Type B pancreatic cell (in vitro differentiated cells): ENCODE results near the gene MORN1. TPM values are rescaled to one million over a fixed set of nuclear protein-coding genes. Genes with fewer than 3 reads are reported as not detected.
A peak's percentile ranks its signal among the peaks of the same experiment; 100 is the strongest.
"Not testable (repeated sequence)": the region's sequence is repeated elsewhere in the genome, so short reads cannot be mapped to it uniquely, and the experiment has no call there.

ENCODE experiments used
- DNase-seq: peaks from one replicate; pipeline ENCODE4 v3.0.0; 2021; ENCODE audit warnings: mixed read lengths; ENCODE audit not compliant: unreplicated experiment; ENCODE audit errors: extremely low spot score
- H3K27ac Mint-ChIP-seq: 2 replicates; pipeline ENCODE4 v1.8.0; 2021; ENCODE audit warnings: mild to moderate bottlenecking, mixed read lengths
- H3K27me3 Mint-ChIP-seq: 2 replicates; pipeline ENCODE4 v1.8.0; 2021; ENCODE audit warnings: mixed read lengths
- H3K36me3 Mint-ChIP-seq: 2 replicates; pipeline ENCODE4 v1.8.0; 2021; ENCODE audit warnings: mixed read lengths
- H3K4me1 Mint-ChIP-seq: one replicate; pipeline ENCODE4 v1.8.0; 2021; ENCODE audit warnings: mixed read lengths; ENCODE audit not compliant: unreplicated experiment
- H3K4me3 Mint-ChIP-seq: 2 replicates; pipeline ENCODE4 v1.8.0; 2021; ENCODE audit warnings: mild to moderate bottlenecking, mixed read lengths
- H3K9me3 Mint-ChIP-seq: 2 replicates; pipeline ENCODE4 v1.8.0; 2021; ENCODE audit warnings: mixed read lengths
- total RNA-seq: library from RNA; stranded (reverse); gene quantifications from 2 replicates; pipeline ENCODE4 v1.2.1, GENCODE V29; 2021; ENCODE audit warnings: low replicate concordance
- TF ChIP-seq, protein P1 (sequence below): fragments of 200-600 bp; sonication (generic); conservative IDR thresholded peaks from 2 replicates; pipeline ENCODE4 v1.5.0; 2021; ENCODE audit warnings: antibody characterized with exemption, mild to moderate bottlenecking

Gene MORN1
- total RNA-seq, 1 donor from 2014 or later, result 27.5 TPM

DNA sequence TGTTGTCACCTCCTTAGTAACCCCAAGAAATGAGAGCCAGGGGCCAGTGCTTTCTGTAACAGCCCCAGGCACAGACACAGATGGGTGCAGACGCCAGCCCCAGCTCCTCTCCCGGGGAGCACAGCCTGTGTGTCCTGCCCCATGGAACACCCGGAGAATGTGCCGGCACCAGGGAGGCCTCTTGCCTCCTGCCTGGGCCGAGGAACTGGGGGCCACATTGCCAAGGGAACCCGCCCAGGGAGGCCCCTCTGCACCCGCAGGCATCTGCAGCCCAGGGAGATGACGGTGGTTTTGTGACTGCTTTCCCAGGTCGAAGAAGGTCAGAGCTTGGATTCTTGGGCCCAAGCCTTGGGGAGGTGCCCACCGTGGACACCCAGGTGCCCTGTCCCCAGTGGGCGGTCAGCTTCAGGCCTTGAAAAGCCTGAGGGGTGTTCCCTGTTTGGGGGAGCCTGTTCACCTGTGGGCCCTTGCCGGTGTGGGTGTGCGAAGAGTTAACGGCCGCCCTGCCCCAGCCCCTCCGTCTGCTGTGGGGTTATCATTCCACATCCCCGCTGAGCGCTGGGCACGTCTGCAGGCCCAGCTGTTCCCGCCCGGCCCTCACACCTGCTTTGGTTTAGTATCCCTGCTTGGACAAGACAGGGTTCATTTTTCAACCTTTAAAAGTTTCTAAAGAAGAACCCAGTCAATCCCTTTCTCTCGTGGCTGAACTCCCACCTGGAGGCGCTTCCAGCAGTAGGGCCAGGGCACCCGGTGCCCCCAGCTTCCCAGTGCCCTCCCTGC, 62.5 kb downstream of the MORN1 start:
- DNase-seq, result no peak
- no peak overlapping the region for H3K27ac Mint-ChIP-seq
- peaks cover 20% of the 10 kb centered on the region for H3K27me3 Mint-ChIP-seq
- H3K4me1 Mint-ChIP-seq, result peaks cover 13% of the 10 kb centered on the region
- TF ChIP-seq, protein P1, sequence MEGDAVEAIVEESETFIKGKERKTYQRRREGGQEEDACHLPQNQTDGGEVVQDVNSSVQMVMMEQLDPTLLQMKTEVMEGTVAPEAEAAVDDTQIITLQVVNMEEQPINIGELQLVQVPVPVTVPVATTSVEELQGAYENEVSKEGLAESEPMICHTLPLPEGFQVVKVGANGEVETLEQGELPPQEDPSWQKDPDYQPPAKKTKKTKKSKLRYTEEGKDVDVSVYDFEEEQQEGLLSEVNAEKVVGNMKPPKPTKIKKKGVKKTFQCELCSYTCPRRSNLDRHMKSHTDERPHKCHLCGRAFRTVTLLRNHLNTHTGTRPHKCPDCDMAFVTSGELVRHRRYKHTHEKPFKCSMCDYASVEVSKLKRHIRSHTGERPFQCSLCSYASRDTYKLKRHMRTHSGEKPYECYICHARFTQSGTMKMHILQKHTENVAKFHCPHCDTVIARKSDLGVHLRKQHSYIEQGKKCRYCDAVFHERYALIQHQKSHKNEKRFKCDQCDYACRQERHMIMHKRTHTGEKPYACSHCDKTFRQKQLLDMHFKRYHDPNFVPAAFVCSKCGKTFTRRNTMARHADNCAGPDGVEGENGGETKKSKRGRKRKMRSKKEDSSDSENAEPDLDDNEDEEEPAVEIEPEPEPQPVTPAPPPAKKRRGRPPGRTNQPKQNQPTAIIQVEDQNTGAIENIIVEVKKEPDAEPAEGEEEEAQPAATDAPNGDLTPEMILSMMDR, result no peak
- no peaks in the 10 kb centered on the region for H3K36me3 Mint-ChIP-seq
- H3K4me3 Mint-ChIP-seq, result no peak overlapping the region
- H3K9me3 Mint-ChIP-seq, result no peaks in the 10 kb centered on the region

DNA sequence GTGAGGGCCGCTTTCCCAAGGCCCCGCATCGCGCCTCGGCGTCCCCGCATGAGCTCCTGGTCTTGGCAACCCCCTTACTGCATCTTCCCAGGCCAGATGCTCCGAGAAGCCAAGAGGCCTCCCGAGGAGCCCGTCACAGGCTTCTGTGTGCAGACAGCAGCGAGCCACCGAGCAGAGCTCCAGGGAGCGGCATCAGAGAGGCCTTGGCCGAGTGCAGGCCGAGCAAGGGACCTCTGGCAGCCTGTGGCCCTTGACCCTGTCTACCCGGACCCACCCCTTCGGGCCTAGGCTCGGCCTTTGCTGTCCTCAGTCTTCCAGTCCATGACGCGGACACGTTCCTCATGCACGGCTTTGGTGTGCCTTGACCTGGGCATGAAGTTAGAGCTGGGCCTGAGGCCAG, 63.5 kb downstream of the MORN1 start:
- peaks cover 13% of the 10 kb centered on the region for H3K4me1 Mint-ChIP-seq

GRCh38 chr1:2327162-2327561, 64.2 kb downstream of the MORN1 start:
- Mint-ChIP-seq H3K27me3 (peaks cover 20% of the 10 kb centered on the region), H3K4me1 (peaks cover 13% of the 10 kb centered on the region), H3K27ac (peak overlapping the region; percentile 12)
- not testable (repeated sequence) for H3K4me3 Mint-ChIP-seq, DNase-seq, H3K9me3 Mint-ChIP-seq, H3K36me3 Mint-ChIP-seq

More for the DNA sequence above, 63.5 kb downstream of the MORN1 start:
- H3K36me3 Mint-ChIP-seq, result no peaks in the 10 kb centered on the region
- peaks cover 20% of the 10 kb centered on the region for H3K27me3 Mint-ChIP-seq
- no peak for DNase-seq
- TF ChIP-seq, protein P1, result no peak
- no peak overlapping the region for H3K27ac Mint-ChIP-seq
- no peak overlapping the region for H3K4me3 Mint-ChIP-seq
- H3K9me3 Mint-ChIP-seq, result no peaks in the 10 kb centered on the region

DNA sequence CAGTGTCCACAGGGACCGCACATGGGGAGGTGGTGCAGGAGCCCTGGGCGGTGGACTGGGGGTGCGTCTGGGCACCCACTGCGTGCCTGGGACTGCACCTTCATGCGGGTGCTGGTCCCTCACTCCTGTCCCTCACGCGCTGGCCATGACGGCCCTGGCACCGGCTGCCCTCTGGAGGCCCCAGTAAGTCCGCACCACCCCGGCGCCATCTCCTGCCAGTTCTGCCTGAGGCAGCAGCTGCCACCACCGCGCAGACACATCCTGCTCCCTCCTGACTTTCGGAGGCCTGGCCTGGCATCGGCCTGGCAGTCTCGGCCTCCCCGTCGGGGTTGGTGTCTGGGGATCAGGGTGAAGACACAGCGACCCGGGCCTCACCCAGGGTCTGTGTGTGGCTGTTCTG, 64.8 kb downstream of the MORN1 start:
- Mint-ChIP-seq H3K36me3 (no peaks in the 10 kb centered on the region), H3K27me3 (peaks cover 20% of the 10 kb centered on the region), H3K4me1 (peaks cover 13% of the 10 kb centered on the region), H3K4me3 (no peak overlapping the region), H3K27ac (no peak overlapping the region), H3K9me3 (no peaks in the 10 kb centered on the region)
- no peak for DNase-seq
- TF ChIP-seq, protein P1, result no peak

- Mint-ChIP-seq H3K27ac (no peak overlapping the region), H3K4me1 (peaks cover 6% of the 10 kb centered on the region)
- TF ChIP-seq, protein P1, result no peak
These were observed 66.6 kb downstream of the MORN1 start for GRCh38 chr1:2324553-2325366.

DNA sequence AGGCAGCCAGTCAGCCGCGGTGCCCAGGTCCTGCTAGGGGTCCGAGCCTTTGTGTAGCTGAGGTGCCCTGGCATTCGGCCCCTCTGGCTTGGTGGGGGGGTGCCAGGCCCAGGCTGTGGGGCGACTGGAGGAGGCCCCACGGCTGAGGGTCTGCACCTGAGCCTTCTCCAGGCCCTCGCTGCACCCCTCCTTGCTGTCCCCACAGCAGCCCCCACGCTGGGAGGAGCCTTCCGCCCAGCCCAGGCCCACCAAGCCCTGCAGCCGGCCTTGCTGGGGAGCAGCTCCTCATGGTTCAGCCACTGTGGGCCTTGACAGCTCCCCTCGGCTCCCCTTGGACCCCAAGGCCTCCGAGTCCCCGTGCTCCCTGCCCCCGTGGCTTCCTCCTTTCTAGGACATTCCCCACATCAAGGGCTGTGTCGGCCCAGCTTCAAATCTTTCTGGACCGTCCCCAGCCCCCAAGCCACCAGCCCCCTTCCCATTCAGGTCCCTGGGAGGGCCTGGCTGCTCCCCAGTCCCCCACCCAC, 67.8 kb downstream of the MORN1 start:
- TF ChIP-seq, protein P1, result no peak
- Mint-ChIP-seq H3K9me3 (no peaks in the 10 kb centered on the region), H3K4me3 (no peak overlapping the region), H3K36me3 (no peaks in the 10 kb centered on the region), H3K27me3 (peaks cover 20% of the 10 kb centered on the region), H3K4me1 (peaks cover 6% of the 10 kb centered on the region), H3K27ac (no peak overlapping the region)
- DNase-seq, result no peak

More at GRCh38 chr1:2324553-2325366, 66.6 kb downstream of the MORN1 start:
- no peaks in the 10 kb centered on the region for H3K9me3 Mint-ChIP-seq
- no peak for DNase-seq
- peaks cover 20% of the 10 kb centered on the region for H3K27me3 Mint-ChIP-seq
- no peaks in the 10 kb centered on the region for H3K36me3 Mint-ChIP-seq
- H3K4me3 Mint-ChIP-seq, result no peak overlapping the region
